DOHH2 (cell line): ENCODE results near the gene SLC38A11.

ENCODE experiments used
- EZH2phosphoT487 ChIP-seq: fragments of 200-600 bp; sonication (generic); IDR thresholded peaks from 2 replicates; pipeline ENCODE4 v1.6.1; 2017; ENCODE audit warnings: borderline replicate concordance, mild to moderate bottlenecking, antibody characterized with exemption, low read length, moderate library complexity, mixed read lengths
- TF ChIP-seq, protein P1 (sequence below): fragments of 200-600 bp; sonication (generic); IDR thresholded peaks from one replicate; pipeline ENCODE4 v1.5.1; 2014; ENCODE audit warnings: antibody characterized with exemption, mild to moderate bottlenecking, low read depth, low read length; ENCODE audit not compliant: poor library complexity, severe bottlenecking

DNA sequence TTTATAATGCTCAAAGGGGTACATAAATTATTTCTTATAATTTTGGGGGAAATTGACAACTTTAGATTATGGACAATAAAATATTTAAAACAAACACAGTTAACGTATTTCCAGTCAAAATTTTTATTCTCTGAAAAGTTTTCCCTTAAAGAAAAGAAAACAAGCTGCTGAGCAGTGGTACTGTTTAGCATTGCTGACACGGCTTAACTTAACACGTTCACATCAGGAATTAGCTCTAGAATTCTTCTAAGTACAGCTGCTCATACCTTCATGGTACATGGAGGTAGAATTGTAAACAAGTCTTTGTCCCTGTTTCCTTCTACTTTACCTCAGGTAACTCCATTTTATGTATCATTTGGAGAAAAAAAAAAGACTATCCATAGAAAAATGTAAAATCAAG lies 2.0 kb downstream of the SLC38A11 start:
- TF ChIP-seq, protein P1, sequence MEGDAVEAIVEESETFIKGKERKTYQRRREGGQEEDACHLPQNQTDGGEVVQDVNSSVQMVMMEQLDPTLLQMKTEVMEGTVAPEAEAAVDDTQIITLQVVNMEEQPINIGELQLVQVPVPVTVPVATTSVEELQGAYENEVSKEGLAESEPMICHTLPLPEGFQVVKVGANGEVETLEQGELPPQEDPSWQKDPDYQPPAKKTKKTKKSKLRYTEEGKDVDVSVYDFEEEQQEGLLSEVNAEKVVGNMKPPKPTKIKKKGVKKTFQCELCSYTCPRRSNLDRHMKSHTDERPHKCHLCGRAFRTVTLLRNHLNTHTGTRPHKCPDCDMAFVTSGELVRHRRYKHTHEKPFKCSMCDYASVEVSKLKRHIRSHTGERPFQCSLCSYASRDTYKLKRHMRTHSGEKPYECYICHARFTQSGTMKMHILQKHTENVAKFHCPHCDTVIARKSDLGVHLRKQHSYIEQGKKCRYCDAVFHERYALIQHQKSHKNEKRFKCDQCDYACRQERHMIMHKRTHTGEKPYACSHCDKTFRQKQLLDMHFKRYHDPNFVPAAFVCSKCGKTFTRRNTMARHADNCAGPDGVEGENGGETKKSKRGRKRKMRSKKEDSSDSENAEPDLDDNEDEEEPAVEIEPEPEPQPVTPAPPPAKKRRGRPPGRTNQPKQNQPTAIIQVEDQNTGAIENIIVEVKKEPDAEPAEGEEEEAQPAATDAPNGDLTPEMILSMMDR = no peak
- no peak for TF ChIP-seq EZH2phosphoT487
